ENCODE results near the gene GPI. TPM values are rescaled to one million over a fixed set of nuclear protein-coding genes. Genes with fewer than 3 reads are reported as not detected.

Gene GPI
- total and polyA plus RNA-seq, 2 of the 8 experiments (the other 6 are each of a cell fraction or from before 2014, with no cell fraction given) = 171 to 360 TPM

DNA sequence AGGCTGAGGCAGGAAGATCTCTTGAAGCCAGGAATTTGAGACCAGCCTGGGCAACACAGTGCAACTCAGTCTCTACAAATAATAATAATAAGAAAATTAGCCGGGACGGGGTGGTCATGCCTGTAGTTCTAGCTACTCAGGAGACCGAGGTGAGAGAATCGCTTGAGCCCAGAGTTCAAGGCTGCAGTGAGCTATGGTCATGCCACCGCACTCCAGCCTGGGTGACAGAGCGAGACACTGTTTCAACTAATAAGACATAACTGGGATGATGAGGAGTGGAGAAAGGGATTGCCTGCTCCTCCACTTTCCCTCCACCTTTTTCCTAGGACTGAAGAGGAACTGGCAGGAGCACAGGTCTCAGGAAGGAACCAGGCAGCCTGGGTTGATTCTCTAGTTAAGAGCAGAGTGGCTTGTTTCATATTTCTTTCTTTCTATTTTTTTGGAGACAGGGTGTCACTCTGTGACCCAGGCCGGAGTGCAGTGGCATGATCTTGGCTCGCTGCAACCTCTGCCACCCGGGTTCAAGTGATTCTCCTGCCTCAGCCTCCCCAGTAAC lies 4.6 kb upstream of the GPI start (continued):
- TF ChIP-seq CTBP2 (IDR thresholded peaks at IDR 0.05; ENCODE audit: borderline replicate concordance, insufficient read depth, insufficient read length, low read length) (no peak), ATF3 (IDR thresholded peaks at IDR 0.05; ENCODE audit: insufficient read depth, low read depth, low read length) (no peak), NANOG (IDR thresholded peaks at IDR 0.05; ENCODE audit: insufficient read depth, low read depth, low read length, poor library complexity, severe bottlenecking) (no peak), SIRT6 (IDR thresholded peaks at IDR 0.05; ENCODE audit: low read length) (no peak), CHD7 (IDR thresholded peaks at IDR 0.05; ENCODE audit: insufficient replicate concordance, low read length) (no peak), TEAD4 (IDR thresholded peaks at IDR 0.05; ENCODE audit: low read depth, low read length) (no peak), TBP (IDR thresholded peaks at IDR 0.05; ENCODE audit: low read depth, low read length) (no peak)
